ENCODE data around the gene PRSS50. TPM values are rescaled to one million over a fixed set of nuclear protein-coding genes. Genes with fewer than 3 reads are reported as not detected.

The PRSS50 gene
- polyA plus RNA-seq, 1 of the 3 experiments (the other 2 are of a cell fraction): not detected

DNA sequence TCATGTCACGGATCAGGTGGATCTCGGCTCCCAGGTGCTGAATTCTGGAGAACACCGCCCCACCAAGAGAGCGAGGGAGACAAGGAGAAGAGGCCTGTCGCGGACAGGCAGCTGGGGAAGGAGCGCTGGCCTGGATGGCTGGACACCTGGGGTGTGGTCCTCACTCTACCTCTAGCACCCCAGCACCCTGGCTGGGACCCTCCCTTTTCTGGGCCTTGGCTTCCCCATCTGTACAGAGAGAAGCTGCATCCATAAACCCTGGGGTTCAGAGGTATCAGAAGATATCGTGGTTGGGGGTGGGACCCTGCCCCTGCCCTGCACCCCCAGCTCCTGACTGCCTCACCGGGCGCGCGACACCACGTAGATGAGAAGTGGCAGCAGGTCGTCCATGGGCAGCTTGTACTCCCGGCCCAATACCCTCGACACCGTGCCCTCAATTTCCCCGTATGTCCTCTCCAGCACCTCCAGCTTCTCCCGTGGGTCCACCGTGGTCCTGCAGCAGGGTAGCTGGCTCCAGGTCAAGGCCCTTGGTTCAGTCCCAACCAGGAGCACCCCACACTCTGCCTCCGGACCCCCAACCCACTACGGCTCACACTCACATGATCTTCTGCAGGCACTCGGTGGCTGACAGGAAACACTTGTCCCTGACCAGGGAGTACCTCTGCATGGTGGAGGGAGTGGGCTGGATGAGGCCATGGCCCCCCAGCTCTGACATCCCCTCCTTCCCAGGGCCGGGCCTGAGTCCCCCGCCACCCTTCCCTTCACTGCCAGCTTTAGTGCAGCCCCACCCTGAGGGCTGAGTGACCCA is 45.9 kb downstream of the PRSS50 start:
- Histone ChIP-seq H3K27ac (ENCODE audit: low read depth in 2 of 2, low read length in 1 of 2) (no peak overlapping the region), H3K27me3 (ENCODE audit: insufficient read depth) (no peaks in the 10 kb centered on the region), H3F3A (replicated peaks; ENCODE audit: insufficient read depth) (no peaks in the 10 kb centered on the region), H2AFZ (ENCODE audit: low read depth) (no peak overlapping the region), H3K4me3 (ENCODE audit: low read depth in 2 of 2, low read length in 1 of 2) (no peak overlapping the region), H3K36me3 (replicated peaks in 1 of 2; ENCODE audit: control insufficient read depth in 1 of 2, insufficient read depth in 2 of 2, low read length in 1 of 2) (no peaks in the 10 kb centered on the region), H3K4me2 (no peak overlapping the region), H3K9ac (no peak overlapping the region), H3K9me2 (no peaks in the 10 kb centered on the region), H3K9me3 (no peaks in the 10 kb centered on the region), H3K79me2 (ENCODE audit: insufficient read depth) (no peaks in the 10 kb centered on the region), H4K20me1 (ENCODE audit: insufficient read depth) (no peaks in the 10 kb centered on the region), H3K4me1 (ENCODE audit: control insufficient read depth in 1 of 2, insufficient read depth in 2 of 2, low read depth in 1 of 2, low read length in 1 of 2) (peaks cover 0 to 16% of the 10 kb centered on the region in 2 experiments; a peak in 1 of 4 replicates)
- ChIA-PET CTCF (interaction anchor here (1.1 to 5.4 kb wide), 4 partner anchors 28 to 238 kb away, joined by 3 to 24 read pairs (median 4); no protein-coding TSS in a partner anchor), POLR2A (no interaction called here)
- 58% methylated on average over 18 of the region's 25 CpGs for WGBS (ENCODE audit: low lambda C conversion rate)
- peak; percentile 11 for DNase-seq
- TF ChIP-seq JUND (IDR thresholded peaks at IDR 0.05) (no peak), POLR2AphosphoS5 (IDR thresholded peaks at IDR 0.05; ENCODE audit: low read depth, low read length) (no peak), YY1 (IDR thresholded peaks at IDR 0.05; ENCODE audit: low read depth) (no peak), TCF12 (IDR thresholded peaks at IDR 0.05) (no peak), SMC3 (IDR thresholded peaks at IDR 0.05; ENCODE audit: low read depth, low read length) (no peak), FOXJ3 (CRISPR knock-in tag; IDR thresholded peaks at IDR 0.05) (no peak), RFX5 (IDR thresholded peaks at IDR 0.05; ENCODE audit: low read length) (no peak), GATA2 (CRISPR knock-in tag; IDR thresholded peaks at IDR 0.05) (no peak), TEAD4 (IDR thresholded peaks at IDR 0.05; ENCODE audit: borderline replicate concordance, insufficient read depth) (no peak), CTCF (IDR thresholded peaks at IDR 0.05) (no peak), TAF1 (IDR thresholded peaks at IDR 0.05; ENCODE audit: borderline replicate concordance, low read depth, low read length) (no peak), USF2 (IDR thresholded peaks at IDR 0.05; ENCODE audit: borderline replicate concordance, low read depth, low read length) (no peak), GABPA (IDR thresholded peaks at IDR 0.05; ENCODE audit: low read depth) (no peak)
- TF ChIP-seq, protein P1, sequence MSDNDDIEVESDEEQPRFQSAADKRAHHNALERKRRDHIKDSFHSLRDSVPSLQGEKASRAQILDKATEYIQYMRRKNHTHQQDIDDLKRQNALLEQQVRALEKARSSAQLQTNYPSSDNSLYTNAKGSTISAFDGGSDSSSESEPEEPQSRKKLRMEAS (IDR thresholded peaks at IDR 0.05; ENCODE audit: low read depth): no peak
